GM19463 (cell line): Measurements from ENCODE around the gene PZP.
"Not testable (repeated sequence)": the region's sequence is repeated elsewhere in the genome, so short reads cannot be mapped to it uniquely, and the experiment has no call there.

Experiments
- ATAC-seq: cut with Tn5 transposase; IDR thresholded peaks from one replicate; pipeline ENCODE4 v1.9.1; 2021; ENCODE audit warnings: mild to moderate bottlenecking, moderate library complexity; ENCODE audit not compliant: unreplicated experiment

Gene PZP

DNA sequence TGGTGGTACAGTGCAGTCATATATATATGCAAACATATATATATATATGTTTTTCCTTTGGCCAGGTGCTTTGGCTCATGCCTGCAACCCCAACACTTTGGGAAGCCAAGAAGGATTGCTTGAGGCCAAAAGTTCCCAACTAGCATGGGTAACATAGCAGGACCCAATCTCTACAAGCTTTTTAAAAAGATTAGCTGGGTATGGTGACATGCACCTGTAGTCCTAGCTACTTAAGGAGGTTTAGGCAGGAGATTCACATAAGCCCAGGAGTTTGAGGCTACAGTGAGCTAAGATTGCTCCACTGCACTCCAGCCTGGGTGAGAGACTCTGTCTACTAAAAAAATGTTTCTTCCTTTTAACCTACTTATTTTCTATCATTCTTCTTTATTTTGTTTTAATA, 10.2 kb downstream of the PZP start:
- ATAC-seq, result no peak

DNA sequence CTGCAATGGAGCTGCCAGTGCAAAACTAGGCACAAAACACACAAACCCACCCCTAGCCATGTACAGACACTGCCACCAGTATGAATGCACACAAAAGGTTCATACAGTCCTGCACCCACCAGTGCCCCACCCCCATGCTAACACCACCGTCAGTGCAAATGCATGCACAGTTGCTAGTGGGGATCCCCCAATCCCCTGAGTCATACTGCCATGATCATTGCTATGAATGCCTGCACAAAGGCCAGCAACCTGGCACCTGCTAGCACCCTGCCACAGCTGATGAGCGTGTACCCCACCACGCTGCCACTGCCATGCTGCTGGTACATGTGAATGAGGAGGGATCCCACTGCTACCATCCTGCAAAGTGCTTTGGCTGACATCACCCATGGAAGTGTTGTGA, 23.9 kb downstream of the PZP start:
- no peak for ATAC-seq

DNA sequence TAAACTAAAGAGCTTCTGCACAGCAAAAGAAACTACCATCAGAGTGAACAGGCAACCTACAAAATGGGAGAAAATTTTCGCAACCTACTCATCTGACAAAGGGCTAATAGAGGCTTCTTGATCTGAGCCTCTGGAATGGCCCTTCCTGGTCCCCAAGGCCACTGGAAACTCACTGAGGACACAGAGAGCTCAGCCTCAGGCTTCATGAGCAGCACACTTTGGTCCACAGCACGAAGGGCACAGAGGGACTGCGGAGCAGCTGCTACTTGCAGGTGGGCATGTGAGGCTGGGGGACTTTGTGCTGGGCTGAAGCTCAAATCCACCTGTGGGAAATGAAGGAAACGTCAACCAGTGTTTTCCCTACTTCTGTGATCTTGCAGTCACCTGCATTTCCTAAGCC, 27.4 kb downstream of the PZP start:
- ATAC-seq, result no peak

DNA sequence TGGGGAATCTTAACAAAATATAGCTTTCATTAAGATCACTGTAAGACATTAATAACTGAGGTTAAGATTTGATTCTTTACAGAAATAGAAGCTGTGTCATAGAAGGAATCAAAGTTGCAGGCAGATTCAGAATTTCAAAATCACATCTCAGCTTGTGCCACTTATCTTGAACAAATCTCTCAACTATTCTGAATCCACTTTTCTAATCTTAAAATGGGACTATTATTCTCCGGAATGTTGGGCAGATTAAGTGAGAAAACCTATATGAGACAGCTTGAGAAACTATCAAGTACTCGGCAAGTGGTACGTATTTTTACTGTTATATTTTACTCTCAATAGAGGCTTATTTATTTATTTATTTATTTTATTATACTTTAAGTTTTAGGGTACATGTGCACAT, 28.4 kb downstream of the PZP start:
- ATAC-seq, result no peak

DNA sequence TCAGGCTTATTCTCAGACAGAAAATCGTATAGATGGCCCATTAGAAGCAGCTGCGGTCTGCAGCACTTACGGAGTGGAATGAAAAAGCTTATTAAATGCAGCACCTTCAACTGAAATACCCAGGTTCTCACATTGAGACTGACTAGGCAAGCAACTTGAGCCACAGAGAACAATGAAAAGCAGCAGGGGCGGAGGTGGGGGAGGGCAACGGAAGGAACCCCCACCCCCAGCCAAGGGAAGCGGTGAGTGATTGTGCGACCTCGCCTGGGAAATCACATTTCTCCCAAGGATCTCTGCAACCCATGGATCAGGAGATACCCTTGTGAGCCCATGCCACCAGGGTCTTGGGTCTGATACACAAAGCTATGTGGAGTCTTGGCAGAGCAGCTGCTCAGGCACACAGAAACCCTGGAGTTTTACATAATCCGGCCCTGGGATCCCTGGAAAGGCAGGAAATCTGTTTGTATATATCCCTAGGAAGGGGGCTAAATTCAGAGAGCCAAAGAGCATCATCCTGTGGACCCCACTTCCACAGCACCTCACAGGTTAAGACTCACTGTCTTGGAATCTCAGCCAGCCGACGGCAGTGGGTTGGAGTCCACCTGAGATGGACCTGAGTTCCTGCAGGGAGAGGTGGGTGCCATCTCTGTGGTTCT, 38.1 kb downstream of the PZP start:
- no peak for ATAC-seq

DNA sequence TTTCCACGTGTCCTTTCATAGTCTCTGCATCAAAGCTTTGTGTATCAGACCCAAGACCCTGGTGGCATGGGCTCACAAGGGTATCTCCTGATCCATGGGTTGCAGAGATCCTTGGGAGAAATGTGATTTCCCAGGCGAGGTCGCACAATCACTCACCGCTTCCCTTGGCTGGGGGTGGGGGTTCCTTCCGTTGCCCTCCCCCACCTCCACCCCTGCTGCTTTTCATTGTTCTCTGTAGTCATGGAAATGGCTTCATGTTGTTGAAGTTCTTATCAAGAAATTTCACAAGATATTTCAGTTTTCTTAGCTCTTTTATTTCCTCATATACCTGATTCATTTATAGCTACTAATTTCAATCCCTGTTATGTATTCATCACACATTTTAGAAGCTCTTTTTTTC, 40.9 kb downstream of the PZP start:
- not testable (repeated sequence) for ATAC-seq

DNA sequence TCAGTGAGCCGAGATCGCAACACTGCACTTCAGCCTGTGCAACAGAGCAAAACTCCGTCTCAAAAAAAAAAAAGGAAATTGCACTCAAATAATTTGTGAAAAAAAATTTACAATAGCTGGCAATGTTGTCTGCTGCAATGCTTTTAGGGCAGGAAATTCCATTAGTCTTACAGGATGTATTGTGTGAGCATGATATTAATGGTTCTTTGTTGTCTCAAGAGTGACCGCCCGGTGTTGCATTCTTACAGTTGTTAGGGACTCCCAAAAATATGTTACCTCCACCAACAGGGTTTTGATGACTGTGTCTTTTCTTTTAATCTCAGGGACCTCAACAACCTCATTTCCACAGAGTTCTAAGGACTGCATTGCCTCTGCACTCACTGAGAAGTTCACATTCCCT, 44.8 kb downstream of the PZP start:
- no peak for ATAC-seq

DNA sequence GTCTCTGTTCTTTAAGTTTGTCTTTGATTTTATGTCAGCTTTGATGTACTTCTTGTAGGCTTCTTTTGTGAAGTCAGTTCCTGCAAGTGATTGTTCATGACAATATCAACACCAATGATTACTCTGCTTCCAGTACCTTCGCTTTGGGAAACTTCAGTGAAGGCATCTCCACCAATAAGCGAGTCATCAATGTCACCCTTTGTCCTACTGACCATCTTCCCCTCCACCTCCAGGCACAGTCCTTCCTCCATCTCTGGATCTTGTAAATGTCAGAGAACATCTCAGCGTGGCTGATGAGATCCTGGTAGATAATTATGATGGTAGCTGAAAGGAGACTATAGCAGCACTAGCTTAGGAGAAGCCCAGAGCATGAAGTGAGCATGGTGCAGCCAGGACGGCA, 52.1 kb downstream of the PZP start:
- no peak for ATAC-seq

DNA sequence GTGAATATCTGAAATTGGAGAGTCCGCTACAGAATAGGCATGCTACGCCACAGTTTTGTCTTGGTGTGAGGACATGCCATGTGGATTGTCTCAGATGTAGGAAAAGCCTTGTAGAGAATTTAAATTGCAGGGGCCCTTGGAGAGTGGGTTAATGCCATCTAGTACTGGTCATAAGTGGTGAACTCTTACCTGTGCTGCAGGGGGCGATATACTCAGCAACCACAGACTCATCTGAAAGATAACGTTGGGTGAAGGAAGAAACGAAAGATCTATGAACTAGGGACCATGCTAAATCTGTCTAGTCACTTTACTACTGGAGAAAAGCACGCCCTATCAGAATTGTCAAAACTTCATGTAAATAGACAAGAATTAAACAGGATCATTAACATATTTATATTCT, 58.8 kb downstream of the PZP start:
- no peak for ATAC-seq

DNA sequence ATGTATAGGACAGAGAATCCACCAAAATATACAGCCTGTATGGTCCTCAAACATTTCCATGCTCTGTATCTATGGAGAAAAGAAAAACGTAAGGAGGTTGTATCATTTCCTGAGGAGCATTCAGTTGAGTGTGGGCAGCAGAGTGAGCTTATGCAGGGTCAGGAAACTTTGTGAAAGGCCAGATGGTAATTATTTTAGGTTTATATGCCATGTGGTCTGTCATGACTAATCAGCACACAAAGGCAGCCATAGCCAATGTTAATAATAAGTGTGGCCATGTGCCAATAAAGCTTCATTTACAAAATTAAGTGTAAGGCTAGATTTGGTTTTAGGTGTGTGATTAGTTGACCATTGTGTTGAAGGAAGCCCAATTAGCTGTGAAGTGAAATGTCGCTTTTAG, 59.3 kb downstream of the PZP start:
- no peak for ATAC-seq

DNA sequence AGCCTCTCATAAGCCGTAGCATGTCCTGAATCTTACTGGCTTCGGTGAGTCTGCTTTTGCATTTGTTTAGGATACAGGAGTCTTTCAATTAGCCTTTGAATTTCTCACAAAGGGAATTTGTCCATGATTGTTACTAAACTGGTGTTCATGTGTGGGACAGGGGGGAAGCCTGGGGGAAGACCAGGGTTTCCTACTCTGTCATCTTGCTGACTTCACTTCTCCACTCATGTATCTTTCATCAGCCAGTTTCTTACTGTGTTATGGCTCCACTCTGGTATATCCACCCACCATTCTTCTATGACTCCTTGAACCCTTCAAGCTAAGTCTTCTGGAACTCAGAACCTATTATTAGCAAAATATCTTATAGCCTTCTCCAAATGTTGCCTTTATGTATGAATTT, 60.7 kb downstream of the PZP start:
- no peak for ATAC-seq

DNA sequence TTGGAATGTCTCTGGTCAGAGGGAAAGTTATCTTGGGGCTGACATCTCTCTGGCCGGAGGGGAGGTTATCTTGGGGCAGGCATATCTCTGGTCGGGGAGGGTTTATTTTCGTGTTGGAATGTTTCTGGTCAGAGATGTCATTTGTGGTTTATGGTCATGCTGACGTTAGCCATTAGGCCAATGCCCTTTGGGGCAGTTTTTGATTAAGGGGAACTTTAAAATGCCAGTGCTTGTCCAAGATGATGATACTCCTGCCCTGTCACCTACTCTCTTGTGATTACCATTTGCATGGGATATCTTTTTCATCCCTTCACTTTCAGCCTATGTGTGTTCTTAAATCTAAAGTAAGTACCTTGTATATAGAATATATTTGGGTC, 63.5 kb downstream of the PZP start:
- ATAC-seq, result no peak

DNA sequence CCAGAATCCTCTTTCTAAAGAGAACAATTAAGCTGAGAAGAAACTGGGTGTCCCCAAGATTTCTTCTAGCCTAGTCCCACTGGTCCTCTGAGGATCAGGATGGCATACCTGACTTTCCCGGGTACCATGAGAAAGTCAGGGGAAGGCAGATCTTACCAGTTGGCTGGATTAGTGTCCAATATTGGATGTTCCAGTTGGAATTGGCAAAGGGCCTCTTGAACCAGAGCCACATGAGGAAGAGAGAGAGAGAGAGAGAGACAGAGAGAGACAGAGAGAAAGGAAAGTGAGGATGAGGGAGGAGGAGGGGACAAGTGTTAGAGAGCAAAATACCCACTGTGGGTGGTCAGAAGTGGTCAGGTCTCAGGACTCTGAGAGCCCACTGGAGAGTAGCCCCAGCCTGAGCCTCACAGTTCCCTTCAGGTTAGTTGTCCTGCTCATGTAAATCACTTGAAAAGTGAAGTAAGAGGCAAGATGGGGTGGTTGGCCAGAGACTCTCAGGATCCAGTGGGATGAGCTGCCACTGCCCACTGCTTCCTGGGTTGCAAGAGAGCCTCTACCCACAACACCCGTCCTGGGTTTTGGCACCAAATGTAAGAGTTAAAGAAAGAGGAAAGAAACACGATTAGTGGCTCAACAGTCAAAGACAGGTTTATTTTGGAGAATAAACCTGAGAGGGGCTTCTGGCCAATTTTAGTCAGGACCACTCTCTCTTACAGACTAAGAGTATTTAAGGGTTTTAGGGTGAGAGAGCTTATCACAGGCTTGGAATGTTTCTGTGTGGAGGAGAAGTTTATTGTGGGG, 64.1 kb downstream of the PZP start:
- ATAC-seq, result no peak

DNA sequence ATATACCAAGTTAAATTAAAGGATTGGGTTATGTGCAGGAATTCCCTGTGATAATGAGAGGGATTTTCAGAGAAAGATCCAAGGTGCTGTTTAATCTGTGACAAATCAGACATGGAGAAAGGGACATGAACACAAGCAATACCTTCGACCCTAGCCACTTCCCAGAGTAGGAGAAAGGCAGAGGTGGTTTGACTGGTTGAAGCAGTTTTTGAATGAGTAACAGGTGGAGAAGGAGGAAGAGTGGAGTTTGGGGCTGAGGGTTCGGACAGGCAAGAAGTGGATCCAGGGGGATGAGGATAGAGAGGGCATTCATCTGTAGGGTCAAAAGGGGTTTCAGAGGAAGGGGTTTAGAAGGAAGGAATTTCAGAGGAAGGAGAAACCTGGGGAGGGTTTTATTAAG, 65.1 kb downstream of the PZP start:
- ATAC-seq, result no peak

DNA sequence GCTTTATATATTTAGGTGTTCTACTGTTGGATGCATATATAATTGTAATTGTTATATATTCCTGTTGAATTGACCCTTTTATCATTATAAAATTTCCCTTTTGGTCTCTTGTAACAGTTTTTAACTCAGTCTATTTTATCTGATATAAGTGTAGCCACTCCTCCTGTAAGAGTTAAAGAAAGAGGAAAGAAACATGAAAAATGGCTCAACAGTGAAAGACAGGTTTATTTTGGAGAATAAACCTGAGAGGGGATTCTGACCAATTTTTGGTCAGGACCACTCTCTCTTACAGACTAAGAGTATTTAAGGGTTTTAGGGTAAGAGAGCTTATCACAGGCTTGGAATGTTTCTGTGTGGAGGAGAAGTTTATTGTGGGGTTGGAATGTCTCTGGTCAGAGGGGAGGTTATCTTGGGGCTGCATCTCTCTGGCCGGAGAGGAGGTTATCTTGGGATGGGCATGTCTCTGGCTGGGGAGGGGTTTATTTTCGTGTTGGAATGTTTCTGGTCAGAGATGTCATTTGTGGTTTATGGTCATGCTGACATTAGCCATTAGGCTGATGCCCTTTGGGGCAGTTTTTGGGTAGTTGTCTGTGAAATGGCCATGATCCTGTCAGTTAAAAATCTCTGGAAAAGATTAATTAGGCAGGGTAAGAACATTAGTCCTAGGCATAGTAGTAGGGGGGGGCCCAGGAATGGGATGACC, 68.5 kb downstream of the PZP start:
- not testable (repeated sequence) for ATAC-seq

DNA sequence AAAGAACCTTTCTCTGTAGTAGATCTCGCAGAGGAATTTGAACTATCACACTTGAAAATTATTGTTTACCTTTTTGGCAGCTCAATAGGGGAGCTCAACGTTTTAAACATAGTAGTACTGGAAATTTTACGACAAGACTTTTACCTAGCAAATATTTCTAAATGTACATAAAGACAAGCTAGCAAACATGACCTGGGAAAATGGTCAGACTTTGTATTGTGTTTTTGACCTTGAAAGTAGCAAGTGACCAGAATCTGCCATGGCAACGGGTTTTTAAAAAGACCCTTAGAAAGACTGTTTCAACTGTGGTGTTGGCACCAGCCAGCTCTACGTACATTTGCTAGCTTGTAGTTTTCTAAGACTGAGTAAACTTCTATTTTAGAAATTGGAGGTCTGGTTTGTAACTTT, 72.3 kb downstream of the PZP start:
- ATAC-seq, result no peak

DNA sequence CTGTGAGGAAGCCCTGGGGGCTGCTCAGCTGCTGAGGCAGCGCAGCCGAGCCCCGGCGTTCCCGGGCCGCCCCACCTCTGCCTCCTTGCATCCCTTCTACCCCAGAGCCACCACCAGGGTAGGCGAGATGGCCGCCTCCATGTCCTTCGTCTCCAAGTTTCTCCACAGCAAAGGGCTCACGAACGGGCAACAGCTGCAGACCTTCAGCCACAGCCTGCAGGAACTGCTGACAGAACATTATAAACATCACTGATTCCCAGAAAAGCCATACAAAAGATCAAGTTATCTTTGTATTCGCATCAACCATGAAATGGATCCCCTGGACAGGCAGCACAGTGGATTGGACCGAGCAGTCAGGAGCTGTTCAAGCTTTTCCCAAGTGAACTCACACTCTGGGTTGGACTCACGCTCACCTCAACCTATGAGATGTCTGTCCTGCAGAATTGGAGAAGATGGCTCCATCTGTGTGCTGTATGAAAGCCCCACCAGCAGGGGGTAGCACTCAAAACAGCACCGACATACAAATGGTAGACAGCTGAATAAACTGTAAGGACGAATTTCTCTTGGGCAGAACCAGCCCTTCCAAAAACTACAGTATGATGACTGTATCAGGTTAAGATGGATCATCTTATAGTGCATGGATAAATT, 73.1 kb downstream of the PZP start:
- ATAC-seq, result no peak

DNA sequence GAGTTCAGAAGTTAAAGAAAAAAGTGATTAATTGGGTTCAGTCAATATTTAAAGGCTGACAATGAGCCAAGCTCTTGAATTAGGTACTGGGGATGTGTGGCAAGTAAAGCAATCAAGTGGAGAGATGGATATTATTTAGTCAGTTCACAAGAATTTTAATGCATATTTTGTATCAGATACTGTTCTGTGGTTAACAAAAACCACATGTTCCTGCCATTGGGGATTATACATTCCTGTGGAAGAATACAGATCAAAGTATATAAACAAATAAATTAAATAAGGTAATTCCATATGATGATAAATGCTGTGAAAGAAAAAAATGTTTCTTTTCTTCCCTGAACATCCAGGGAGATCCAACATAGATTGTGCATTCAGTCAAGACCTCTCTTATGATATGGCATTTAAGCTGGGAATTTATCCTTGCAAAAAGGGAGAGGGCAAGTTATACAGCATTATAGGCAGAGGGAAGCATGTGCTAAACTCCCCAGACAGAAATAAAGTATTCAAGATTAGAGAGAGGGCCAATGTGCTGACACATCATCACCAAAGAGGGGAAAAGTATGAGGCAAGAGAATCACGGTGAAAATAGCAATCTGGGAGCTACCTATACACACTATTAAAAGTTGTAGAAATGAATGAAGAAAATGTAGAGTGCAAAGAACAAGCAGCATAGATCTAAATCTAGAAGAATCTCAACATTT, 74.8 kb downstream of the PZP start:
- no peak for ATAC-seq

DNA sequence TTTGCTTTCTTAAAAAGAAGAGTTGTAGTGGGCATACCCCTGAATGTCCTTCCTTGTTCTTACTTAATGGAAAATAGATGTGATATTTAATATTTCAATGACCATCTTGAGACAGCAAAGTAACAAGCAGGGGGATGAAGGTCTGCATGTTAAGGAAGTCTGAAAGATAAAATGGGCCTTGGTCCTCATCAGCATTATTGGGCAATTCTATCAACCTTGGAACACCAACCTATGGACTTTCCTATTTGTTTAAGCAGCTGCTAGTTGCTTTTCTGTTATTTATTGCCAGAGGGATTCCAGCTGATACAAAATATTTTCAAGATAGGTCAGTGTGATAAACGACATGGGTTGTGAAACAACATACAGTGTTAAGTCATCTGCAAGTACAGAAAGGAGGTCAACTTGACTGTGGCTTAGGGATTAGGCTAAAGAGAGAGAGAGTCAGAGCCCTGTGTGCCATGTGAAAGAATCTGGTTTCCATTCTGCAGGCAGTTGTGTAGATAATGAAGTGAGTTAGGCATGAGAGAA, 76.1 kb downstream of the PZP start:
- no peak for ATAC-seq

DNA sequence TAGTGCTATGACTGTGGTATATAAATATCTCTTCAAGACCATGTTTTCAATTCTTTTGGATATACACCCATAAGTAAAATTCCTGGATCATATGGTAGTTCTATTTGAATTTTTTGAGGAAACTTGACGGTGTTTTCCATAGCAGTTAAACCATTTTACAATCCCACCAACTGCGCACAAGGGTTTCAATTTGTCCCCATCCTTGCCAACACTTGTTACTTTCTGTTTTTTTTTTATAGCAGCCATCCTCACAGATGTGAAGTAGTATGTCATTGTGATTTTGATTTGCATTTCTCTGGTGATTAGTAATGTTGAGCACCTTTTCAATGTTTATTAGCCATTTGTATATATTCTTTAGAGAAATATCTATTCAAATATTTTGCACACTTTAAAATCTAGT, 78.0 kb downstream of the PZP start:
- no peak for ATAC-seq
